HepG2 (cell line): ENCODE measurements around the gene HPD.

ENCODE experiments used
- CBX5 ChIP-seq: sonication (generic); formaldehyde crosslinking; IDR thresholded peaks from 2 replicates; pipeline ENCODE4 v1.4.0; 2020; ENCODE audit warnings: missing genetic modification reagents, borderline replicate concordance
- CTCF ChIP-seq: sonication (generic); formaldehyde crosslinking; IDR thresholded peaks from 2 replicates; pipeline ENCODE4 v1.5.0; 2020; ENCODE audit warnings: mild to moderate bottlenecking, missing genetic modification reagents, moderate library complexity
- ELF4 ChIP-seq: sonication (generic); formaldehyde crosslinking; IDR thresholded peaks from 2 replicates; pipeline ENCODE4 v1.5.0; 2020; ENCODE audit warnings: missing genetic modification reagents, mild to moderate bottlenecking, moderate library complexity, borderline replicate concordance
- GABPB1 ChIP-seq: IDR thresholded peaks from 2 replicates; pipeline ENCODE4 v1.6.1; 2016; ENCODE audit warnings: mild to moderate bottlenecking, missing genetic modification reagents, moderate library complexity, missing compliant biosample characterization
- JUND ChIP-seq: sonication (generic); formaldehyde crosslinking; IDR thresholded peaks from 2 replicates; pipeline ENCODE4 v1.8.0; 2022; ENCODE audit warnings: mild to moderate bottlenecking, missing genetic modification reagents
- MEIS2 ChIP-seq: sonication (generic); formaldehyde crosslinking; IDR thresholded peaks from 2 replicates; pipeline ENCODE4 v1.9.0; 2021; ENCODE audit warnings: mild to moderate bottlenecking, missing genetic modification reagents
- REST ChIP-seq, 2 experiments: IDR thresholded peaks; 2 replicates each; pipeline ENCODE4 v1.6.1; 2011 to 2012; ENCODE audit warnings: low read length in 2 of 2, borderline replicate concordance in 1 of 2, low read depth in 1 of 2, mild to moderate bottlenecking in 1 of 2, moderate library complexity in 1 of 2
- SMARCE1 ChIP-seq: fragments of 450-650 bp; IDR thresholded peaks from 2 replicates; pipeline ENCODE4 v1.6.1; 2017; ENCODE audit warnings: borderline replicate concordance
- STAG1 ChIP-seq: sonication (generic); formaldehyde crosslinking; IDR thresholded peaks from 2 replicates; pipeline ENCODE4 v1.4.0; 2020; ENCODE audit warnings: missing genetic modification reagents
- TCF7L2 ChIP-seq: IDR thresholded peaks from 2 replicates; pipeline ENCODE4 v1.6.1; 2011; ENCODE audit warnings: mild to moderate bottlenecking, low read depth, low read length, moderate library complexity
- ZNF615 ChIP-seq: sonication (generic); formaldehyde crosslinking; IDR thresholded peaks from 2 replicates; pipeline ENCODE4 v1.5.0; 2020; ENCODE audit warnings: mild to moderate bottlenecking, missing genetic modification reagents, borderline replicate concordance
- ZNF652 ChIP-seq: IDR thresholded peaks from 2 replicates; pipeline ENCODE4 v1.6.1; 2016; ENCODE audit warnings: low read depth, borderline replicate concordance
- ZNF766 ChIP-seq: sonication (generic); formaldehyde crosslinking; IDR thresholded peaks from 2 replicates; pipeline ENCODE4 v1.5.0; 2020; ENCODE audit warnings: missing genetic modification reagents, borderline replicate concordance
- ZSCAN12 ChIP-seq: sonication (generic); formaldehyde crosslinking; IDR thresholded peaks from 2 replicates; pipeline ENCODE4 v1.9.0; 2021; ENCODE audit warnings: mild to moderate bottlenecking, missing genetic modification reagents

GRCh38 chr12:121831571-121832245 is 27.0 kb downstream of the HPD start:
- TF ChIP-seq ZNF615 = no peak
- TF ChIP-seq MEIS2 = no peak
- no peak for TF ChIP-seq TCF7L2
- no peak for TF ChIP-seq ZNF766 (CRISPR knock-in tag)
- TF ChIP-seq STAG1 = no peak
- no peak for TF ChIP-seq ZSCAN12 (CRISPR knock-in tag)
- TF ChIP-seq ELF4 = no peak
- TF ChIP-seq CBX5 (CRISPR knock-in tag) = no peak
- no peak for TF ChIP-seq ZNF652 (CRISPR knock-in tag)
- TF ChIP-seq JUND = no peak
- TF ChIP-seq REST (IDR thresholded peaks at IDR 0.05; ENCODE audit: borderline replicate concordance in 1 of 2, low read depth in 1 of 2, low read length in 2 of 2) = no peak
- TF ChIP-seq SMARCE1 = no peak
- TF ChIP-seq CTCF (CRISPR knock-in tag) = no peak
- no peak for TF ChIP-seq GABPB1 (CRISPR knock-in tag)
